Activated T-cell treated with anti-CD3 and anti-CD28 coated beads for 24 hours (primary cell): ENCODE results near the gene CYBA.
"Not testable (repeated sequence)": the region's sequence is repeated elsewhere in the genome, so short reads cannot be mapped to it uniquely, and the experiment has no call there.

Experiments used
- DNase-seq: peaks from one replicate; pipeline ENCODE4 v3.0.0-alpha.2; 2020; ENCODE audit warnings: low read depth

Gene CYBA

GRCh38 chr16:88610909-88611812 lies 39.7 kb downstream of the CYBA start:
- no peak for DNase-seq

- no peak for DNase-seq
Observed at GRCh38 chr16:88610080-88610479, 40.8 kb downstream of the CYBA start.

- not testable (repeated sequence) for DNase-seq
Observed at GRCh38 chr16:88609426-88609825, 41.4 kb downstream of the CYBA start.

GRCh38 chr16:88608076-88608475 lies 42.8 kb downstream of the CYBA start:
- DNase-seq = no peak

GRCh38 chr16:88606148-88606757 lies 44.6 kb downstream of the CYBA start:
- no peak for DNase-seq

- DNase-seq = no peak
Observed at GRCh38 chr16:88605186-88606147, 45.4 kb downstream of the CYBA start.

GRCh38 chr16:88602091-88602490 lies 48.8 kb downstream of the CYBA start:
- DNase-seq = no peak

- no peak for DNase-seq
Observed at GRCh38 chr16:88601313-88602036, 49.4 kb downstream of the CYBA start.

- DNase-seq = no peak
Observed at GRCh38 chr16:88600539-88600896, 50.3 kb downstream of the CYBA start.

- no peak for DNase-seq
Observed at GRCh38 chr16:88599825-88600538, 50.9 kb downstream of the CYBA start.

- no peak for DNase-seq
Observed at GRCh38 chr16:88599092-88599733, 51.6 kb downstream of the CYBA start.

GRCh38 chr16:88597856-88598491 lies 52.9 kb downstream of the CYBA start:
- no peak for DNase-seq

- DNase-seq = no peak
Observed at GRCh38 chr16:88596483-88596882, 54.4 kb downstream of the CYBA start.

GRCh38 chr16:88595921-88596320 lies 54.9 kb downstream of the CYBA start:
- no peak for DNase-seq

GRCh38 chr16:88595101-88595500 lies 55.8 kb downstream of the CYBA start:
- no peak for DNase-seq

- no peak for DNase-seq
Observed at GRCh38 chr16:88593910-88594309, 56.9 kb downstream of the CYBA start.

- no peak for DNase-seq
Observed at GRCh38 chr16:88593489-88593888, 57.4 kb downstream of the CYBA start.
